Hepatocyte (in vitro differentiated cells): ENCODE measurements around the gene TCEAL4.

Experiments
- EZH2phosphoT487 ChIP-seq: fragments of 200-600 bp; sonication (generic); IDR thresholded peaks from one replicate; pipeline ENCODE4 v1.6.1; 2018; ENCODE audit warnings: antibody characterized with exemption, mild to moderate bottlenecking, low read depth, moderate library complexity; ENCODE audit not compliant: unreplicated experiment, severe bottlenecking
- TF ChIP-seq, protein P1 (sequence below): fragments of 200-600 bp; sonication (generic); IDR thresholded peaks from 2 replicates; pipeline ENCODE4 v1.5.1; 2016; ENCODE audit warnings: antibody characterized with exemption, mild to moderate bottlenecking; ENCODE audit not compliant: poor library complexity

- TF ChIP-seq, protein P1, sequence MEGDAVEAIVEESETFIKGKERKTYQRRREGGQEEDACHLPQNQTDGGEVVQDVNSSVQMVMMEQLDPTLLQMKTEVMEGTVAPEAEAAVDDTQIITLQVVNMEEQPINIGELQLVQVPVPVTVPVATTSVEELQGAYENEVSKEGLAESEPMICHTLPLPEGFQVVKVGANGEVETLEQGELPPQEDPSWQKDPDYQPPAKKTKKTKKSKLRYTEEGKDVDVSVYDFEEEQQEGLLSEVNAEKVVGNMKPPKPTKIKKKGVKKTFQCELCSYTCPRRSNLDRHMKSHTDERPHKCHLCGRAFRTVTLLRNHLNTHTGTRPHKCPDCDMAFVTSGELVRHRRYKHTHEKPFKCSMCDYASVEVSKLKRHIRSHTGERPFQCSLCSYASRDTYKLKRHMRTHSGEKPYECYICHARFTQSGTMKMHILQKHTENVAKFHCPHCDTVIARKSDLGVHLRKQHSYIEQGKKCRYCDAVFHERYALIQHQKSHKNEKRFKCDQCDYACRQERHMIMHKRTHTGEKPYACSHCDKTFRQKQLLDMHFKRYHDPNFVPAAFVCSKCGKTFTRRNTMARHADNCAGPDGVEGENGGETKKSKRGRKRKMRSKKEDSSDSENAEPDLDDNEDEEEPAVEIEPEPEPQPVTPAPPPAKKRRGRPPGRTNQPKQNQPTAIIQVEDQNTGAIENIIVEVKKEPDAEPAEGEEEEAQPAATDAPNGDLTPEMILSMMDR, result no peak
- TF ChIP-seq EZH2phosphoT487, result no peak
Observed at GRCh38 chrX:103614999-103615398, 29.7 kb downstream of the TCEAL4 start.
